Tibial nerve (tissue), 4 donors: Measurements from ENCODE around the gene CRABP1. TPM values are rescaled to one million over a fixed set of nuclear protein-coding genes. Genes with fewer than 3 reads are reported as not detected.

Experiments used
- DNase-seq, 2 donors: peaks; one replicate each; pipeline ENCODE4 v3.0.0-alpha.2; 2019; ENCODE audit warnings: low spot score in 2 of 2
- H3K27ac ChIP-seq, 4 donors: fragments of 200-600 bp; sonication (generic) in 3 of 4; one replicate each; pipeline ENCODE4 v1.5.1; 2017 to 2019; ENCODE audit warnings: mild to moderate bottlenecking in 1 of 4
- H3K27me3 ChIP-seq, 2 donors: fragments of 200-600 bp; sonication (generic) in 1 of 2; one replicate each; pipeline versions ENCODE4 v1.5.1 to v1.6.0; 2017 to 2019
- H3K36me3 ChIP-seq, 3 donors: fragments of 200-600 bp; sonication (generic); one replicate each; pipeline ENCODE4 v1.5.1; 2018 to 2019
- H3K4me1 ChIP-seq, 4 donors: fragments of 200-600 bp; sonication (generic) in 3 of 4; one replicate each; pipeline ENCODE4 v1.5.1; 2017 to 2019
- H3K4me3 ChIP-seq, 4 donors: fragments of 200-600 bp; sonication (generic) in 3 of 4; one replicate each; pipeline ENCODE4 v1.5.1; 2017 to 2019; ENCODE audit warnings: mild to moderate bottlenecking in 1 of 4, moderate library complexity in 1 of 4
- H3K9me3 ChIP-seq, 4 donors: fragments of 200-600 bp; sonication (generic) in 3 of 4; one replicate each; pipeline ENCODE4 v1.5.1; 2017 to 2019
- CTCF ChIP-seq, 5 experiments: fragments of 200-600 bp in 3 of 5; fragments of 450-650 bp in 2 of 5; sonication (generic) in 3 of 5; IDR thresholded peaks; one replicate each; pipeline ENCODE4 v1.5.1; 2016 to 2019; ENCODE audit warnings: antibody characterized with exemption in 5 of 5, mild to moderate bottlenecking in 3 of 5, moderate library complexity in 2 of 5
- EP300 ChIP-seq, 2 donors: sonication (generic); formaldehyde crosslinking; IDR thresholded peaks; one replicate each; pipeline ENCODE4 v1.6.1; 2017; ENCODE audit warnings: antibody characterized with exemption in 2 of 2, mild to moderate bottlenecking in 1 of 2
- POLR2A ChIP-seq, 2 donors: fragments of 450-650 bp; IDR thresholded peaks; one replicate each; pipeline ENCODE4 v1.6.1; 2017; ENCODE audit warnings: antibody characterized with exemption in 2 of 2, mild to moderate bottlenecking in 2 of 2, moderate library complexity in 2 of 2
- WGBS, 2 donors: methylation state at CpG; one replicate each; pipeline ENCODE4 v1.1.5; 2018; 5-methylcytosine and 5-hydroxymethylcytosine counted together
- total RNA-seq, 4 donors: library from RNA; depleted of rRNA; stranded (reverse); fragments of >200 nt; gene quantifications; one replicate each; pipeline ENCODE4 v1.1.0, GENCODE V29; 2016

Gene CRABP1
- total RNA-seq, 4 donors from 2014 or later = 1.6 to 6.6 TPM; not detected in 2

GRCh38 chr15:78324144-78324543 lies 16.0 kb upstream of the CRABP1 start:
- WGBS, 2 donors = 90 to 95% methylated on average over 5 of the region's 5 CpGs

GRCh38 chr15:78325092-78325843 lies 14.9 kb upstream of the CRABP1 start:
- WGBS, 2 donors = 40 to 46% methylated on average over 7 of the region's 7 CpGs
- Histone ChIP-seq H3K4me3 (no peak overlapping the region), H3K4me1 (peaks cover 0 to 7% (median 0%) of the 10 kb centered on the region in 4 donors), H3K27me3 (no peaks in the 10 kb centered on the region), H3K27ac (no peak overlapping the region), H3K9me3 (no peaks in the 10 kb centered on the region), H3K36me3 (no peaks in the 10 kb centered on the region)
- no peak for DNase-seq
- TF ChIP-seq CTCF (IDR thresholded peaks at IDR 0.05) (no peak), EP300 (IDR thresholded peaks at IDR 0.05) (no peak), POLR2A (IDR thresholded peaks at IDR 0.05) (no peak)

More at GRCh38 chr15:78324144-78324543, 16.0 kb upstream of the CRABP1 start:
- Histone ChIP-seq H3K4me3 (no peak overlapping the region), H3K36me3 (no peaks in the 10 kb centered on the region), H3K27ac (no peak overlapping the region), H3K27me3 (no peaks in the 10 kb centered on the region), H3K9me3 (no peaks in the 10 kb centered on the region), H3K4me1 (peaks cover 0 to 7% (median 0%) of the 10 kb centered on the region in 4 donors)
- no peak for DNase-seq
- no peak for TF ChIP-seq EP300 (IDR thresholded peaks at IDR 0.05)
- no peak for TF ChIP-seq POLR2A (IDR thresholded peaks at IDR 0.05)
- TF ChIP-seq CTCF (IDR thresholded peaks at IDR 0.05) = no peak

GRCh38 chr15:78327466-78327865 lies 12.7 kb upstream of the CRABP1 start:
- Histone ChIP-seq H3K9me3 (no peaks in the 10 kb centered on the region), H3K36me3 (no peaks in the 10 kb centered on the region), H3K4me3 (no peak overlapping the region), H3K27ac (no peak overlapping the region), H3K4me1 (peaks cover 0 to 7% (median 0%) of the 10 kb centered on the region in 4 donors), H3K27me3 (no peaks in the 10 kb centered on the region)
- no peak for TF ChIP-seq CTCF (IDR thresholded peaks at IDR 0.05)
- no peak for TF ChIP-seq EP300 (IDR thresholded peaks at IDR 0.05)
- no peak for TF ChIP-seq POLR2A (IDR thresholded peaks at IDR 0.05)
- WGBS, 2 donors = 58 to 79% methylated on average over 1 of the region's 1 CpG
- DNase-seq = no peak

- no peak for DNase-seq
- Histone ChIP-seq H3K9me3 (peaks cover 0 to 5% (median 0%) of the 10 kb centered on the region in 4 donors), H3K4me3 (no peak overlapping the region), H3K27me3 (no peaks in the 10 kb centered on the region), H3K4me1 (peaks cover 0 to 7% (median 0%) of the 10 kb centered on the region in 4 donors), H3K27ac (no peak overlapping the region), H3K36me3 (no peaks in the 10 kb centered on the region)
- WGBS, 2 donors = 51 to 58% methylated on average over 4 of the region's 4 CpGs
- no peak for TF ChIP-seq EP300 (IDR thresholded peaks at IDR 0.05)
- no peak for TF ChIP-seq POLR2A (IDR thresholded peaks at IDR 0.05)
- no peak for TF ChIP-seq CTCF (IDR thresholded peaks at IDR 0.05)
Measured at GRCh38 chr15:78329625-78330024, 10.5 kb upstream of the CRABP1 start.

GRCh38 chr15:78334845-78335244 lies 5.3 kb upstream of the CRABP1 start:
- Histone ChIP-seq H3K27me3 (peaks cover 0 to 40% of the 10 kb centered on the region in 2 donors), H3K9me3 (peaks cover 0 to 12% (median 0%) of the 10 kb centered on the region in 4 donors), H3K27ac (no peak overlapping the region), H3K4me1 (peaks cover 0 to under 1% (median 0%) of the 10 kb centered on the region in 4 donors), H3K4me3 (no peak overlapping the region), H3K36me3 (no peaks in the 10 kb centered on the region)
- TF ChIP-seq CTCF (IDR thresholded peaks at IDR 0.05) = no peak
- no peak for TF ChIP-seq POLR2A (IDR thresholded peaks at IDR 0.05)
- no peak for TF ChIP-seq EP300 (IDR thresholded peaks at IDR 0.05)
- DNase-seq = no peak
- 95 to 99% methylated on average over 3 of the region's 3 CpGs for WGBS, 2 donors
